Measurements from ENCODE around the gene PDCD4. TPM values are rescaled to one million over a fixed set of nuclear protein-coding genes. Genes with fewer than 3 reads are reported as not detected.

The PDCD4 gene
- total and polyA plus RNA-seq, 2 of the 8 experiments (the other 6 are each of a cell fraction or from before 2014, with no cell fraction given): 3.3 to 26.8 TPM

- TF ChIP-seq NANOG (IDR thresholded peaks at IDR 0.05; ENCODE audit: insufficient read depth, low read depth, low read length, poor library complexity, severe bottlenecking) (no peak), CEBPB (IDR thresholded peaks at IDR 0.05; ENCODE audit: low read depth, low read length) (no peak)
Measured at GRCh38 chr10:110881905-110882304, 10.2 kb downstream of the PDCD4 start (continued).
